SJCRH30 (cell line): Measurements from ENCODE around the gene HTR2A. TPM values are rescaled to one million over a fixed set of nuclear protein-coding genes. Genes with fewer than 3 reads are reported as not detected.
A peak's percentile ranks its signal among the peaks of the same experiment; 100 is the strongest.

Experiments
- DNase-seq, 2 experiments: peaks; one replicate each; pipeline ENCODE4 v3.0.0-alpha.2; 2015 to 2020
- H3K27ac ChIP-seq: fragments of 250-450 bp; sonication (Bioruptor Pico); 2 replicates; pipeline ENCODE4 v1.5.1; 2020; ENCODE audit warnings: mild to moderate bottlenecking, moderate library complexity
- H3K27me3 ChIP-seq: fragments of 250-450 bp; sonication (Bioruptor Pico); 2 replicates; pipeline ENCODE4 v1.5.1; 2020; ENCODE audit warnings: mild to moderate bottlenecking, moderate library complexity
- H3K36me3 ChIP-seq: fragments of 250-450 bp; sonication (Bioruptor Pico); 2 replicates; pipeline ENCODE4 v1.5.1; 2020; ENCODE audit warnings: mild to moderate bottlenecking, moderate library complexity
- H3K4me1 ChIP-seq: fragments of 250-450 bp; sonication (Bioruptor Pico); 2 replicates; pipeline ENCODE4 v1.5.1; 2020; ENCODE audit warnings: mild to moderate bottlenecking, moderate library complexity
- H3K4me3 ChIP-seq: fragments of 250-450 bp; sonication (Bioruptor Pico); 2 replicates; pipeline ENCODE4 v1.5.1; 2020; ENCODE audit warnings: mild to moderate bottlenecking, moderate library complexity
- H3K9me3 ChIP-seq: fragments of 250-450 bp; sonication (Bioruptor Pico); replicated peaks from 2 replicates; pipeline ENCODE4 v1.5.1; 2020; ENCODE audit warnings: mild to moderate bottlenecking, moderate library complexity
- total RNA-seq: library from RNA; depleted of rRNA; stranded (reverse); fragments of >200 nt; shearing (Covaris generic); gene quantifications from 2 replicates; pipeline ENCODE4 v1.2.3, GENCODE V29; 2014

HTR2A gene
- total RNA-seq, 1 experiment from 2014 or later, result 0.02 TPM

GRCh38 chr13:46855166-46855565 is 41.7 kb downstream of the HTR2A start:
- Histone ChIP-seq H3K4me1 (no peaks in the 10 kb centered on the region), H3K36me3 (no peaks in the 10 kb centered on the region), H3K4me3 (no peak overlapping the region), H3K27ac (no peak overlapping the region), H3K9me3 (no peaks in the 10 kb centered on the region), H3K27me3 (no peaks in the 10 kb centered on the region)
- no peak for DNase-seq

DNA sequence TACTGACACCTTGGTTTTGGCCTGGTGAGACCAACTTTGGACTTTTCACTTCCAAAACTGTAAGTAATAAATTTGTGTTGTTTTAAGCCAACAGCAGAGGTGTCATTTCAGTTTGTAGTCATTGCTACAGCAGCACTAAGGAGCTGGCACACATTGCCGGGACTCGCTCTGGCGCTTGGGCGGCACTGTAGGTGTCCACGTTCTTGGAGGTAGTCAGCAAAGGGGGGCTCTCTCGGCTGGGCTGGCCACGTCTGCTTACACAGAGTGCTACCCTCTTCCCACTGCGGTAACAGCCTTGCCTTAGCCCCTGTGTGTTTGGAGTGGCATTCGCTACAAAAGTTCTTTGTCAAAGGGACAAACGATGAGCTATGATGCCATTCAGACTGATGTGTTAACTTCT is 44.7 kb downstream of the HTR2A start:
- Histone ChIP-seq H3K4me3 (no peak overlapping the region), H3K9me3 (no peaks in the 10 kb centered on the region), H3K27ac (no peak overlapping the region), H3K4me1 (no peaks in the 10 kb centered on the region), H3K27me3 (no peaks in the 10 kb centered on the region), H3K36me3 (no peaks in the 10 kb centered on the region)
- DNase-seq, result no peak

DNA sequence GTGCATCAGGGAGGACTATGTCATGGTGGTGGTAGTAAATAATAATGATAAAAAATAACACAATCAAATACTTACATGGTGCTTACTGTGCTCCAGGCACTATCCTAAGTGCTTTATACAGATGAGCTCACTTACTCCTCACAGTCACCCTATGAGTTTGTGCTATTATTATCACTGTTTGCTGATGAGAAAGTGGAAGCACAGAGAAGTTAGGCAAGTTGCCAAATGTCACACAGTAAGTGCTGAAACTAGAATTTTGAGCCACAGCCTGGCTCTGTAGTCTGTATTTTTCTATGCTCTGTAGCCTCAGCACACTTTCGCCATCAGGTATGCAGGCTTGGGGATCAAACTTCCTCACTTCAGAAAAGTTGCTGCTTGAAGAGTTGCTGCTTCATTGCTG is 46.6 kb downstream of the HTR2A start:
- no peaks in the 10 kb centered on the region for H3K9me3 ChIP-seq
- no peaks in the 10 kb centered on the region for H3K36me3 ChIP-seq
- H3K27me3 ChIP-seq, result no peaks in the 10 kb centered on the region
- H3K4me3 ChIP-seq, result no peak overlapping the region
- no peak for DNase-seq
- H3K4me1 ChIP-seq, result no peaks in the 10 kb centered on the region
- no peak overlapping the region for H3K27ac ChIP-seq

DNA sequence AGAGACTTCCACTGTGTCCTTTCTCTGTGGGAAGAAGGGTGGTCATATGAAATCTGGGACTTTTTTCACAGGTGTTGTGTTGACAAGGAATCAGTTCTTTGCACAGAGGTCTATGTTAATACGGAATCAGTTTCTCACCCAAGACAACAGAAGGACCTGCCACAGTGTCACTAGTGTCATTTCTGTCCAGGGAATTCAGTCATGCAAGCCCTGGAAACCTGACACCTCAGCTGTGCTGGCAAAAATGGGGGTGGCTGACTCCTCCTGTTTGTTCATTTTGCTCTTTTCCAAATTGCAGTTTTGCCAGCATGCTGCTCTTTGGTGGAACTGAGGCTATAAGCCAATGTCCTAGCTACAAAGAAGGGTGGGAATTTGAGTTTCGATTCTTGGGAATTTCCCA is 50.1 kb downstream of the HTR2A start:
- no peaks in the 10 kb centered on the region for H3K36me3 ChIP-seq
- H3K27me3 ChIP-seq, result 0 out of 2 replicates have a peak, but pooled peaks cover 1% of the 10 kb centered on the region
- DNase-seq, result no peak
- H3K4me3 ChIP-seq, result no peak overlapping the region
- H3K4me1 ChIP-seq, result no peaks in the 10 kb centered on the region
- no peak overlapping the region for H3K27ac ChIP-seq
- H3K9me3 ChIP-seq, result no peaks in the 10 kb centered on the region

DNA sequence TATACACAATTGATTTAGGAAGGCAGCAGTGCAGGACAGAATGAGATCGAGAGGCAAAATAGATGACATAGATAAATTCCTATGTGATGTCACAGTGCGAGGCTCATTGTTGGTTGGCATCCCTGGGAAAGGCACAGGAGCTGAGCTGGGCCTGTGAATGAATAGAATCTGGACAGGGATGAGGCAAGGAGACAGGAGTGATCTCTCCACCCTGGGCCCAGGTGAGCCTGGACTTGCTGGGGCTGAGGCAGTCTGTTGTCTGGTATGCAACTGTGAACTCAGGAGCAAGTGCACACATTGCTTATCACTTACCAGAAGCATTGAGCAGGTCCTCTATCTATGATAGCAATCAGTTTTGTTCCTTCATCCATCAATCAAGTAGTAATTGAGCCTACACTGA is 51.7 kb downstream of the HTR2A start:
- H3K27me3 ChIP-seq, result 0 out of 2 replicates have a peak, but pooled peaks cover 3% of the 10 kb centered on the region
- H3K9me3 ChIP-seq, result no peaks in the 10 kb centered on the region
- no peaks in the 10 kb centered on the region for H3K4me1 ChIP-seq
- no peak overlapping the region for H3K27ac ChIP-seq
- H3K36me3 ChIP-seq, result no peaks in the 10 kb centered on the region
- DNase-seq, result no peak
- no peak overlapping the region for H3K4me3 ChIP-seq

GRCh38 chr13:46844431-46844830 is 52.4 kb downstream of the HTR2A start:
- Histone ChIP-seq H3K4me1 (no peaks in the 10 kb centered on the region), H3K27ac (no peak overlapping the region), H3K9me3 (no peaks in the 10 kb centered on the region), H3K36me3 (no peaks in the 10 kb centered on the region), H3K4me3 (no peak overlapping the region), H3K27me3 (0 out of 2 replicates have a peak, but pooled peaks cover 3% of the 10 kb centered on the region)
- DNase-seq, result no peak

GRCh38 chr13:46839399-46839798 is 57.5 kb downstream of the HTR2A start:
- no peaks in the 10 kb centered on the region for H3K36me3 ChIP-seq
- H3K27ac ChIP-seq, result no peak overlapping the region
- no peak for DNase-seq
- H3K4me1 ChIP-seq, result no peaks in the 10 kb centered on the region
- H3K9me3 ChIP-seq, result no peaks in the 10 kb centered on the region
- 0 out of 2 replicates have a peak, but pooled peaks cover 3% of the 10 kb centered on the region for H3K27me3 ChIP-seq
- no peak overlapping the region for H3K4me3 ChIP-seq

- Histone ChIP-seq H3K9me3 (no peaks in the 10 kb centered on the region), H3K27ac (no peak overlapping the region), H3K36me3 (no peaks in the 10 kb centered on the region), H3K27me3 (no peaks in the 10 kb centered on the region), H3K4me3 (no peak overlapping the region), H3K4me1 (no peaks in the 10 kb centered on the region)
- no peak for DNase-seq
Observed at GRCh38 chr13:46834657-46835056, 62.2 kb downstream of the HTR2A start.

GRCh38 chr13:46831588-46832194 is 65.2 kb downstream of the HTR2A start:
- peak in 1 of 2 experiments; percentile 62 for DNase-seq
- Histone ChIP-seq H3K27ac (no peak overlapping the region), H3K36me3 (no peaks in the 10 kb centered on the region), H3K9me3 (no peaks in the 10 kb centered on the region), H3K4me1 (no peaks in the 10 kb centered on the region), H3K4me3 (no peak overlapping the region), H3K27me3 (peaks cover 6% of the 10 kb centered on the region; the same call in 1 of the 2 replicates)

DNA sequence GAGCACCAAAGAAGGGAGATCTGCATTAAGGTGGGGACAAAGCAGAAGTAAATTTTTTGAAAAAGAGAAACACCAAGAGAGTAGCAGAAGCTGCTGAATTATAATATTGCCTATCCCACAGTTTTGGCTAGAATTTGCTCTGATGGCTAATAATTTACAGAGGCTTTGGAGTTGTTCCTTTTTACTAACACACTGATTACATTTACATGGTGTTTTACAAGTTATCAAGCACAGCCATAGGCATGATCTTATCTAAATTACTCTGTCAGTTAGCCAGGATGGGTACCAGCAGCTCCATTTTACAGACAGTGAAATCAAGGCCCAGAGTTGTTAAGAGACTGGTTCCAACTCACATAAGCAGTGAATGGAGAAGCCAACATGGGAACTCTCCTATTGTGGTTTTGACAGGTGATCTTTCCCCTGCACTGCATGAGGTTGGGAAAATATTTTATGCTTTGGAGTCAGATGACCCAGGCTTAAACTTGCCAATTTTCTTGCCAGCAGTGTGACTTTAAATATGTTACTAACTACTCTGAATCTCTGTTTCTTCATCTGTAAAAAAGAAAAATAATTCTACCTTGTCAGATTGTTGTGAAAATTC is 66.3 kb downstream of the HTR2A start:
- no peak for DNase-seq
- H3K9me3 ChIP-seq, result no peaks in the 10 kb centered on the region
- H3K36me3 ChIP-seq, result no peaks in the 10 kb centered on the region

GRCh38 chr13:46822551-46822950 is 74.3 kb downstream of the HTR2A start:
- Histone ChIP-seq H3K27ac (no peak overlapping the region), H3K9me3 (no peaks in the 10 kb centered on the region), H3K36me3 (no peaks in the 10 kb centered on the region), H3K4me1 (no peaks in the 10 kb centered on the region), H3K27me3 (peaks cover 6% of the 10 kb centered on the region; the same call in 1 of the 2 replicates), H3K4me3 (no peak overlapping the region)
- no peak for DNase-seq

More for the DNA sequence above, 66.3 kb downstream of the HTR2A start:
- Histone ChIP-seq H3K4me1 (no peaks in the 10 kb centered on the region), H3K27ac (no peak overlapping the region), H3K4me3 (no peak overlapping the region), H3K27me3 (peaks cover 6% of the 10 kb centered on the region; the same call in 1 of the 2 replicates)

DNA sequence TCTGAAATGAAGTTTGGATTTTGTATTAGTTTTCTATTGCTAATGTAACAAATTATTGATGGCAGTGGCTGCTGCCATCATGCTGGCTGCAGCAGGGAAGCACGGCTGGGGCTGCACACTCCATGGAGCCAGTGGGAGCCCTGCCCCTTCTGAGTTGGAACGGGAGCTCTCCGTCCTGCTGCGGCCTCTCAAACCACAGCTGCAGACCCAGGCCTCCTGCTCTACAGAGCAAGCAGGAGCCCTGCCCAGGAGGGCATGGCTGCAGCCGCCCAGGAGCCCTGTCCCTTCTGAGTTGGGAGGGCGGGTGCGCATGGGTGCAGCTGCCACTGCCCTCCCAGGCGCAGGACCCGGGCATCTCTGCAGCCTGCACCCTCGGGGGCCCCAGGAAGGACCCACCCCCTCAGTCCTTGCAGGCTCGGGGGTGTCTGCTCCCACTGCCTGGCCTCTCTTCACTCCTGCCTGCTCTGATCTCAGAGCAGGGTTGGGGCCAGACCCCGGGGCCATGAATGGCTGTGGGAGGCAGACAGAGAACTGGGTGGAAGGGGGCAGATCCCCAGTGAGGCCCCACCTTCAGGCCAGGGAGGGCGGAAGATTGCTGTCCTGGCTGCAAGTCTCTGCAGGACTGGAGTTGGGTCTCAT is 78.9 kb downstream of the HTR2A start:
- Histone ChIP-seq H3K4me1 (no peaks in the 10 kb centered on the region), H3K9me3 (no peaks in the 10 kb centered on the region; the same call in 1 of the 2 replicates), H3K4me3 (no peak overlapping the region), H3K27ac (no peak overlapping the region), H3K27me3 (peaks cover 3% of the 10 kb centered on the region; the same call in 1 of the 2 replicates), H3K36me3 (no peaks in the 10 kb centered on the region)
- no peak for DNase-seq

DNA sequence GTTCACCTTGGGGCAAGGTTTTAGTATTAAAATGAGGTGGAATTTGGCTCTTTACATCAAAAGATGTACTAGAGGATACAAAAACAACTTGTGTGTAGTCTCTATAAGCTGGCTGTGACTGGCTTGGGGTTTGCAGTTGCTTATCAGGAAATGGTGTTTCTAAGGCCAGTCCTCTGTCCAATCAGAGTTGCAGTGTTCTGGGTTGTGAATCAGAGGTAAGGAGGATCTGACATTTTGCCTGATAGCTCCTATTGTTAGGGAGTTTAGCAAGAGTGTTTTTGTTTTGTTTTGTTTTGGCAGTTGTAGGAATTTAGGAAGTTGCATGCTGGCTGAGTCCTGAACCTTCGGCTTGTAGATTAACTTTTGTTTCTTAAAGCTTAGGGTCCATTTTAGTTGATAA is 79.8 kb downstream of the HTR2A start:
- H3K9me3 ChIP-seq, result peaks cover 4% of the 10 kb centered on the region; the same call in 1 of the 2 replicates
- no peaks in the 10 kb centered on the region for H3K36me3 ChIP-seq
- no peak for DNase-seq
- H3K27me3 ChIP-seq, result peaks cover 3% of the 10 kb centered on the region; the same call in 1 of the 2 replicates
- H3K4me3 ChIP-seq, result no peak overlapping the region
- H3K27ac ChIP-seq, result no peak overlapping the region
- no peaks in the 10 kb centered on the region for H3K4me1 ChIP-seq

- Histone ChIP-seq H3K27me3 (peaks cover 3% of the 10 kb centered on the region; the same call in 1 of the 2 replicates), H3K9me3 (peaks cover 5% of the 10 kb centered on the region; the same call in 1 of the 2 replicates), H3K36me3 (no peaks in the 10 kb centered on the region), H3K4me1 (no peaks in the 10 kb centered on the region), H3K27ac (no peak overlapping the region), H3K4me3 (no peak overlapping the region)
- DNase-seq, result no peak
Observed at GRCh38 chr13:46816371-46816770, 80.5 kb downstream of the HTR2A start.

GRCh38 chr13:46812301-46812797 is 84.5 kb downstream of the HTR2A start:
- Histone ChIP-seq H3K36me3 (no peaks in the 10 kb centered on the region), H3K4me1 (no peaks in the 10 kb centered on the region), H3K27ac (no peak overlapping the region), H3K9me3 (peaks cover 5% of the 10 kb centered on the region; the same call in 1 of the 2 replicates), H3K27me3 (peaks cover 3% of the 10 kb centered on the region; the same call in 1 of the 2 replicates), H3K4me3 (no peak overlapping the region)
- DNase-seq, result no peak
